Activated CD8-positive, alpha-beta memory T cell treated with anti-CD3 and anti-CD28 coated beads, Interleukin-2, amount 50 U/mL, for 24 hours (primary cell): ENCODE results near the gene PLEK2.
"Not testable (repeated sequence)": the region's sequence is repeated elsewhere in the genome, so short reads cannot be mapped to it uniquely, and the experiment has no call there.

Source experiments
- DNase-seq: peaks from one replicate; pipeline ENCODE4 v3.0.0-alpha.2; 2020; ENCODE audit errors: extremely low read depth

Gene PLEK2

GRCh38 chr14:67358924-67359774 lies 52.8 kb downstream of the PLEK2 start:
- DNase-seq = no peak

GRCh38 chr14:67357969-67358354 lies 54.0 kb downstream of the PLEK2 start:
- no peak for DNase-seq

- no peak for DNase-seq
Observed at GRCh38 chr14:67357186-67357968, 54.6 kb downstream of the PLEK2 start.

GRCh38 chr14:67352055-67352454 lies 59.9 kb downstream of the PLEK2 start:
- no peak for DNase-seq

GRCh38 chr14:67345583-67345982 lies 66.4 kb downstream of the PLEK2 start:
- no peak for DNase-seq

GRCh38 chr14:67343601-67344230 lies 68.2 kb downstream of the PLEK2 start:
- no peak for DNase-seq

- not testable (repeated sequence) for DNase-seq
Observed at GRCh38 chr14:67341231-67341630, 70.7 kb downstream of the PLEK2 start.
